B cell (primary cell): ENCODE data around the gene TEPSIN. TPM values are rescaled to one million over a fixed set of nuclear protein-coding genes. Genes with fewer than 3 reads are reported as not detected.

Source experiments
- ATAC-seq: fragments of 200-7000 bp; cut with Tn5 transposase; one replicate; pipeline ENCODE4 v1.10.0; 2021; ENCODE audit warnings: low read depth, mild to moderate bottlenecking, moderate number of reproducible peaks, moderate library complexity
- CTCF ChIA-PET: fragments of 350-600 bp; sonication (Branson Sonifier 250); formaldehyde crosslinking; loops from one replicate; lab custom pipeline; 2021; ENCODE audit warnings: antibody characterized with exemption, inconsistent platforms; lab: Charles Lee
- POLR2A ChIA-PET: fragments of 350-600 bp; sonication (Branson Sonifier 250); formaldehyde crosslinking; loops from one replicate; lab custom pipeline; 2021; ENCODE audit warnings: antibody characterized with exemption; lab: Charles Lee
- DNase-seq: peaks from one replicate; pipeline ENCODE4 v3.0.0; 2013
- H2AFZ ChIP-seq: 2 replicates; pipeline ENCODE4 v1.6.1; 2012; ENCODE audit warnings: mild to moderate bottlenecking, low read depth, low read length; ENCODE audit not compliant: insufficient read depth, poor library complexity, severe bottlenecking
- H3K27ac ChIP-seq, 2 donors: 1 replicate in 1 of 2; 2 replicates in 1 of 2; pipeline ENCODE4 v1.5.1; 2012 to 2013; ENCODE audit warnings: low read length in 2 of 2, mild to moderate bottlenecking in 2 of 2, moderate library complexity in 1 of 2
- H3K27me3 ChIP-seq, 4 experiments: fragments of 200-600 bp in 1 of 4; sonication (generic) in 1 of 4; replicated peaks in 1 of 4; 1 replicate in 2 of 4; 2 replicates in 2 of 4; pipeline versions ENCODE4 v1.6.1 to v1.7.0; 2013 to 2016; ENCODE audit warnings: low read length in 3 of 4, mild to moderate bottlenecking in 2 of 4, mixed read lengths in 1 of 4, moderate library complexity in 1 of 4; ENCODE audit not compliant: insufficient read depth in 4 of 4, control insufficient read depth in 3 of 4; ENCODE audit errors: control extremely low read depth in 1 of 4
- H3K36me3 ChIP-seq, 2 experiments: replicated peaks in 1 of 2; 1 replicate in 1 of 2; 2 replicates in 1 of 2; pipeline versions ENCODE4 v1.6.1 to v1.7.1; 2013; ENCODE audit warnings: low read length in 1 of 2; ENCODE audit not compliant: insufficient read depth in 2 of 2, control insufficient read depth in 1 of 2; ENCODE audit errors: control extremely low read depth in 1 of 2, extremely low read depth in 1 of 2
- H3K4me1 ChIP-seq, 2 donors: fragments of 200-600 bp in 1 of 2; sonication (generic) in 1 of 2; 1 replicate in 1 of 2; 2 replicates in 1 of 2; pipeline versions ENCODE4 v1.5.1 to v1.6.1; 2013 to 2017; ENCODE audit warnings: low read length in 2 of 2; ENCODE audit not compliant: control insufficient read depth in 2 of 2, insufficient read depth in 2 of 2
- H3K4me2 ChIP-seq: replicated peaks from 2 replicates; pipeline ENCODE3; 2012; ENCODE audit warnings: mild to moderate bottlenecking, low read depth, low read length; ENCODE audit not compliant: poor library complexity, severe bottlenecking
- H3K4me3 ChIP-seq, 5 experiments: fragments of 200-600 bp in 1 of 5; sonication (generic) in 1 of 5; 1 replicate in 3 of 5; 2 replicates in 2 of 5; pipeline versions ENCODE4 v1.5.1 to v1.7.0; 2011 to 2016; ENCODE audit warnings: low read length in 4 of 5, mild to moderate bottlenecking in 4 of 5, low read depth in 2 of 5, control low read depth in 1 of 5, moderate library complexity in 1 of 5; ENCODE audit not compliant: insufficient read depth in 1 of 5; ENCODE audit errors: control extremely low read depth in 1 of 5, extremely low read depth in 1 of 5
- H3K79me2 ChIP-seq: fragments of 200-600 bp; sonication (generic); one replicate; pipeline ENCODE4 v1.6.0; 2016; ENCODE audit warnings: low read length; ENCODE audit not compliant: control insufficient read depth, insufficient read depth
- H3K9ac ChIP-seq: fragments of 200-600 bp; sonication (generic); 2 replicates; pipeline ENCODE4 v1.6.1; 2017; ENCODE audit warnings: mild to moderate bottlenecking, low read length, moderate library complexity
- H3K9me3 ChIP-seq, 3 donors: one replicate each; pipeline versions ENCODE4 v1.6.1 to v1.7.1; 2013; ENCODE audit warnings: low read length in 2 of 3; ENCODE audit not compliant: control insufficient read depth in 2 of 3, insufficient read depth in 1 of 3; ENCODE audit errors: control extremely low read depth in 1 of 3
- H4K20me1 ChIP-seq: 2 replicates; pipeline ENCODE4 v1.6.0; 2012; ENCODE audit warnings: mild to moderate bottlenecking, low read length; ENCODE audit not compliant: insufficient read depth, control insufficient read depth, poor library complexity, severe bottlenecking
- H3K27ac Mint-ChIP-seq: one replicate; pipeline ENCODE4 v1.8.0; 2021; ENCODE audit warnings: mixed read lengths
- H3K27me3 Mint-ChIP-seq: one replicate; pipeline ENCODE4 v1.8.0; 2021; ENCODE audit warnings: mixed read lengths
- H3K4me1 Mint-ChIP-seq: one replicate; pipeline ENCODE4 v1.8.0; 2021; ENCODE audit warnings: mixed read lengths
- H3K4me3 Mint-ChIP-seq: one replicate; pipeline ENCODE4 v1.8.0; 2021; ENCODE audit warnings: mixed read lengths
- H3K9me3 Mint-ChIP-seq: one replicate; pipeline ENCODE4 v1.8.0; 2022; ENCODE audit warnings: mixed read lengths; ENCODE audit not compliant: insufficient read depth
- EZH2 ChIP-seq: IDR thresholded peaks from 2 replicates; pipeline ENCODE4 v1.6.1; 2012; ENCODE audit warnings: borderline replicate concordance, low read depth, mild to moderate bottlenecking, moderate library complexity, low read length; ENCODE audit not compliant: insufficient read depth, poor library complexity, severe bottlenecking
- WGBS: methylation state at CpG from one replicate; pipeline ENCODE4 v1.1.5; 2013; ENCODE audit warnings: missing lambda C conversion rate; ENCODE audit not compliant: insufficient coverage; 5-methylcytosine and 5-hydroxymethylcytosine counted together
- intact Hi-C: fragments of 100-400 bp; cut with micrococcal nuclease; formaldehyde crosslinking; loops from one replicate; pipeline ENCODE4 v1.10.0; 2022
- polyA plus RNA-seq: library from polyadenylated mRNA; depleted of rRNA; stranded (reverse); fragments of >200 nt; gene quantifications from 2 replicates; pipeline ENCODE4 v1.2.3, GENCODE V29; 2012
- total RNA-seq, 2 donors: library from RNA; stranded (reverse); fragments of 120-200 nt in 1 of 2; gene quantifications; 1 replicate in 1 of 2; 2 replicates in 1 of 2; pipeline versions ENCODE4 v1.2.3 to v1.2.4, GENCODE V29; 2013 to 2022
- TF ChIP-seq, protein P1 (sequence below): fragments of 200-600 bp; IDR thresholded peaks from one replicate; pipeline ENCODE4 v1.8.0; 2022; ENCODE audit warnings: antibody characterized with exemption, mild to moderate bottlenecking

Gene TEPSIN
- total and polyA plus RNA-seq, 2 donors (not counting 1 experiment from before 2014, with no cell fraction given), result 180 to 273 TPM

DNA sequence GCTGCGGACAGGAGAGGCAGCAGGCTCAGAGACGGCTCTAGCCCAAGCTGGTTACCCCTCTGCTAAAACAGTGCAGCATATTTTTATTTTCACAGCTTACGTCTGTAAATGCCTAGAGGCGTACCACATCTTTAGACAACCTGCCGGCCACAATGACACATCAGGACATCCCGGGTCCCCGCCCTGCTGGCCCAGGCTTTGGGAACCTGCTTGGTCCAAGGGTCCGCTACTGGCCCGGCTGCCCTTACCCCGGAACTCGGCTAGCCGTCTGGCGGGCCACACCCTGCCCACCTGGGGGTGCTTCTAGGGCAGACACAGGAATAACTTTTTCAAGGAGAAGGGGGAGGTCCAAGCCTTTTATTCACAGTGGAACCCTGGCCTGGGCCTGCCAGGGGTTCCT, 20.4 kb downstream of the TEPSIN start:
- Mint-ChIP-seq H3K4me3 (no peak overlapping the region), H3K4me1 (peaks cover 18% of the 10 kb centered on the region), H3K27ac (no peak overlapping the region), H3K27me3 (no peaks in the 10 kb centered on the region), H3K9me3 (no peaks in the 10 kb centered on the region)
- 94% methylated on average over 10 of the region's 13 CpGs for WGBS
- TF ChIP-seq, protein P1, sequence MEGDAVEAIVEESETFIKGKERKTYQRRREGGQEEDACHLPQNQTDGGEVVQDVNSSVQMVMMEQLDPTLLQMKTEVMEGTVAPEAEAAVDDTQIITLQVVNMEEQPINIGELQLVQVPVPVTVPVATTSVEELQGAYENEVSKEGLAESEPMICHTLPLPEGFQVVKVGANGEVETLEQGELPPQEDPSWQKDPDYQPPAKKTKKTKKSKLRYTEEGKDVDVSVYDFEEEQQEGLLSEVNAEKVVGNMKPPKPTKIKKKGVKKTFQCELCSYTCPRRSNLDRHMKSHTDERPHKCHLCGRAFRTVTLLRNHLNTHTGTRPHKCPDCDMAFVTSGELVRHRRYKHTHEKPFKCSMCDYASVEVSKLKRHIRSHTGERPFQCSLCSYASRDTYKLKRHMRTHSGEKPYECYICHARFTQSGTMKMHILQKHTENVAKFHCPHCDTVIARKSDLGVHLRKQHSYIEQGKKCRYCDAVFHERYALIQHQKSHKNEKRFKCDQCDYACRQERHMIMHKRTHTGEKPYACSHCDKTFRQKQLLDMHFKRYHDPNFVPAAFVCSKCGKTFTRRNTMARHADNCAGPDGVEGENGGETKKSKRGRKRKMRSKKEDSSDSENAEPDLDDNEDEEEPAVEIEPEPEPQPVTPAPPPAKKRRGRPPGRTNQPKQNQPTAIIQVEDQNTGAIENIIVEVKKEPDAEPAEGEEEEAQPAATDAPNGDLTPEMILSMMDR, result no peak
- no peak for TF ChIP-seq EZH2
- H3K9ac ChIP-seq, result no peak overlapping the region
- H3K36me3 ChIP-seq, result peaks cover 0 to 14% of the 10 kb centered on the region in 2 experiments
- H2AFZ ChIP-seq, result no peak overlapping the region
- no peak overlapping the region for H3K4me3 ChIP-seq
- ATAC-seq (no peak), DNase-seq (no peak)
- H3K27me3 ChIP-seq, result no peaks in the 10 kb centered on the region
- ChIA-PET POLR2A (interaction anchor here (0.6 kb wide), 1 partner anchor 224 kb away, joined by 9 read pairs; no protein-coding TSS in a partner anchor), CTCF (interaction anchor here (1.3 kb wide), 1 partner anchor 76 kb away, joined by 3 read pairs; no protein-coding TSS in a partner anchor)
- no peaks in the 10 kb centered on the region for H3K9me3 ChIP-seq
- peaks cover 17% of the 10 kb centered on the region for H3K79me2 ChIP-seq
- peaks cover 10 to 15% of the 10 kb centered on the region in 2 donors for H3K4me1 ChIP-seq
- H4K20me1 ChIP-seq, result peaks cover 9% of the 10 kb centered on the region
- H3K4me2 ChIP-seq, result no peak overlapping the region
- intact Hi-C loops, result no loop called here
- H3K27ac ChIP-seq, result no peak overlapping the region

DNA sequence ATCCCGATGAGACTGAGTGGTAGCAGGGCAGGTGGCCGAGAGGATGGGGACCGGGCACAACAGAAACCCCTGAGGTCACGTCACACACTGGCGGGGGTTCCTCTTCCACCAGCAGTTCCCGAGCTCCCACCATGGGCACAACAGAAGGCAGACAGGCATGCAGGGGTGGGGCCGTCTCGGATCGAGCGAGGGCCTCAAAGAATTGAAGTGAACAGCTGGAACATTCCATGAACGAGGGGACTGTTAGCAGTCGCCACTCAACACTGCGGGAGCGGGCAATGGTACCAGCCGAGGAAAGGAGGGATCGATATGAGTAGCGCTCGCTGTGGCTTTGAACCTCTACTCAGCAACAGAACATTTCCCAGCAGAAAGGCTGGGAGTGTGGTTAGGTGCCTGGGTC, 21.4 kb downstream of the TEPSIN start:
- Mint-ChIP-seq H3K27ac (no peak overlapping the region), H3K4me3 (no peak overlapping the region), H3K9me3 (no peaks in the 10 kb centered on the region), H3K4me1 (peaks cover 17% of the 10 kb centered on the region), H3K27me3 (no peaks in the 10 kb centered on the region)
- WGBS, result 96% methylated on average over 15 of the region's 18 CpGs
- peaks cover 15% of the 10 kb centered on the region for H3K79me2 ChIP-seq
- no peak overlapping the region for H3K4me3 ChIP-seq
- peaks cover 8 to 12% of the 10 kb centered on the region in 2 donors for H3K4me1 ChIP-seq
- DNase-seq (no peak), ATAC-seq (no peak)
- intact Hi-C loops, result no loop called here
- peaks cover 0 to 14% of the 10 kb centered on the region in 2 experiments for H3K36me3 ChIP-seq
- H3K4me2 ChIP-seq, result no peak overlapping the region
- no peak overlapping the region for H3K9ac ChIP-seq
- ChIA-PET CTCF (no interaction called here), POLR2A (no interaction called here)
- no peaks in the 10 kb centered on the region for H3K9me3 ChIP-seq
- no peaks in the 10 kb centered on the region for H3K27me3 ChIP-seq
- no peak overlapping the region for H2AFZ ChIP-seq
- TF ChIP-seq EZH2, result no peak
- TF ChIP-seq, protein P1, result no peak
- H3K27ac ChIP-seq, result no peak overlapping the region
- peaks cover 9% of the 10 kb centered on the region for H4K20me1 ChIP-seq
